ENCODE data around the gene MMP24.
"Not testable (repeated sequence)": the region's sequence is repeated elsewhere in the genome, so short reads cannot be mapped to it uniquely, and the experiment has no call there.

The MMP24 gene

DNA sequence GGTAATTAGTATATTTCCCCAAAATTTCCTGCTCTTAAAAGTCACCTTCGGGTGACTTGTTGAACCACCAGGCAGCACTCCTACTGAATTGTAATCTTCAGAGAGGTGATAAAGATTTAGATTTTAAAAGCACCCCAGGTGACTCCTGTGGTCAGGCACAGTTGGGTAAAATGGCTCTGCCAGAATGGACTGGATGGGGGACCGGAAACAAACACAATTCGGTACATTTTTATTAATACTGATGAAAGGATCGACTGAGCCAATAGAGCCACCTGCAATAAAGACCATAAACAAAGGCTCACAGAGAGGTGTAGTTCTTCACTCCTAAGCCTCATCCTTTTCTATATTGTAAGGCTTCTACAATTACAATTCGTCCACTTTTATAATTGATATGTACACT lies 85.3 kb downstream of the MMP24 start:
- DNase-seq (ENCODE audit: low read depth), result no peak

DNA sequence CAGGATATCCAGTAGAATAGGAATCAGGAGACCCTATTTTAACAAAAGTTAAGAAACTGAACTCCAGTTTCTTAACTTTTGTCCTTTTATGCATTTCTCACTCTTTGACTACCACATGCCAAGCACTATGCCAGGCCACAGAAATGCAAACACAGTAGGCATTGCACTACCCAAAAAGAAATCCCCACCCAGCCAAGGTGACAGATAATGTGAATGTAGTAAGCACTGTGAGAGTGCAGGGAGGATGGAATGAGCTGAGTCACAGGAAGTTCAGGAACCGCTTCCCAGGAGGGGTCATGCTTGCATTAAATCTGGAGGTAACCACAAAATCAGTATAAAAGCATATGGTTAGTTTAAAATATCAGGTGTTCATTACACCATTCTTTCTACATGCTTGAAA lies 85.8 kb downstream of the MMP24 start:
- no peak for DNase-seq (ENCODE audit: low read depth)

DNA sequence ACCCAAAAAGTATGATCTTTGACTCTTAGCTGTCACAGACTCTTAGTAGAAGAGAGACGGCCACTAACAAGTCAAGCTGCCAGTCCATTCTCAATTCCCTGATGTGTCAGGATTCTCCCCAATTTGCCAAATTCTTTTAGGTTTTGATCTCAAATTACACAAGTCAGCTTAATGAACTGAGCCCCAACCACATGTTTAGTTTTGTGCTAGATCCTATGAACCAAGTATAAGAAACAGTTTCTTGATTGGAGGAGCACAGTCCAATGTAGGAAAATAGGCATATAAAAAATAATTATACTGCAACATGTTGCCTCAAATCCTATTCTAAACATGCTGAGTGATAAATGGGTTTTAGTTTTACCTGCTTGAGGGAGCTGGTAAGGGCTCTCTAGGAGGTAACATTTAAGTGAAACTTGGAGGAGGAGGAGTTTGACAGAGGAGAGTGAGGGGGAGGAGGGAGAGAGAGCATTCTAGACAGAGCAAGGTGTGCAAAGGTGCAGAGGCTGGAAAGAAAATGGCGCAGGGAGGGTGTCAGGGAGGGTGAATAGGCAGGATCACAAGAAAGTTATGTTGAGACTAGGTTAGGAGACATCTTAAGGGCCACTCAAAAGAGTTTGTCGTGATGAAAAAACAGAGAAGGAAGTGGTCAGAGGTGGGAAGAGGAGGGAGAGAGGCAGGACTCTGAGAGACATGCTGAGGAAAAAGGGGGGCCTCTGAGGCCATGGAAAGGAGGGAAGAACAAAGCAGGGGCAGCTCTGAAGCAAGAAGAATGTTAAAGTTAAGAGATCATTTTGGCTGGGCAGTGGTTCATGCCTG lies 88.5 kb downstream of the MMP24 start:
- DNase-seq (ENCODE audit: low read depth), result no peak

DNA sequence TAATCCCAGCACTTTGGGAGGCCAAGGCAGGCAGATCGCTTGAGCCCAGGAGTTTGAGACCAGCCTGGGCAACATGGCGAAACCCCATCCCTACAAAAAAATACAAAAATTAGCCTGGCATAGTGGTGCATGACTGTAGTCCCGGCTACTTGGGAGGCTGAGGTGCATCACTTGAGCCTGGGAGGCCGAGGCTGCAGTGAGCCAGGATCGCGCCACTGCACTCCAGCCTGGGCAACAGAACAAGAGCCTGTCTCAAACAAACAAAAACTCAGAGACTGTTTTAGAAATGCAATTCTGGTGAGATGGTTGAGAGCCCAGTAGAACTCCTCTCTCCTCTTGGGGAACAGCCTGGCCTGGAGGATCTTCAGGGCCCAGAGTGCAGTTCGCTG lies 89.1 kb downstream of the MMP24 start:
- not testable (repeated sequence) for DNase-seq (ENCODE audit: low read depth)

DNA sequence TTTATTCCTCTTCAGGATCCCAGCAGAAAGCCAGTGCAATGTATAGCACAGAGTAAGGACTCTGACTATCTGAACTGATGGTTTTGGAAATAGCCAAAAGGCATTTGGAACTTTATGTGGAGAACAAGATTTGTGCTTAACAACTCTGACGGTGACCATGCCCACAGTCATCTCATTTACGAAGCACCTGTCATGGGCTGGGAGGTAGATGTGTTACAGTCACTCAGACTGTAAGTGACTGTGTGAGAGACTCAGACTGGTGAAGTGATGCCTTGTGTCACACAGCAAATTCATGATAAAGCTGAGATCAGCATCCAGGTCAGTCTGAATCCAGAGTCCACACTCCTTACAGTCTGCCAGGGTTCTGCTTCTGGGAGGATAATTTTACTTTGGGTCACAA lies 89.6 kb downstream of the MMP24 start:
- no peak for DNase-seq (ENCODE audit: low read depth)

DNA sequence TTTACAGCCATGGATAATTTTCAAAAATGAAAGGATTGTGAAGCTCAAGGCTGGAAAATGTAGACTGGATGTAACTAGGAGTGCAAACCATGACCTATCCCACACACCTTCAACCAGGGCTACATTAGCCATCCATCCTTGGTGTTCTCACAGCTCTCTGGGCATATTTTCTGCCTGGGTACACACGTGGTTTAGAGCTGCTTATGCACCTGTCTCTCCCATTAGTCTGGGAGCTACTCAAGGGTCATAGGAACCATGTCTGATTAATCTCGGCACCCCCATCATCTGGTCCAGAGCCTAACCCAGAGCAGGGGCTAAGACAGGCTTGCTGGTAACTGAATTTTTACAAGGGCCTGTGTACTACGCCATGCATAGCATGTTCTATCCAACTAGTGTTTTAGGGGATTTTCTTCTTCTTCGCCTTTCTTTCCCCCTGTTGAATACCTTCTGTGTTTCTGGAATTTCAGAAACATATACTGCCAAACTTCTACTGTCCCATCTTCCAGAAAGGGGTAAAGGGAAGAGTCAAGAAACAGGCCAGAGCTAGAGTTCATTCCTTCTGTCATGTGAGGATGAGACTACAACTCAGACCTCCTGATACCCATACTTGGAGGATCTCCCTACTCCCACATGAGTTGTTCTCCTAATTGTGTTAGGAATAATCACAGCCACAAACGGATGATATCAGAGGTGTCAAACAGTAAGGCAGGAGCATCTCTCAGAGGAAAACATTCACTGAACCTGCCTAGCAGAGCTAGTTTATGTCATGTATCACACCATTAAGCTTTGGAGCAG lies 91.1 kb downstream of the MMP24 start:
- DNase-seq (ENCODE audit: low read depth), result no peak

DNA sequence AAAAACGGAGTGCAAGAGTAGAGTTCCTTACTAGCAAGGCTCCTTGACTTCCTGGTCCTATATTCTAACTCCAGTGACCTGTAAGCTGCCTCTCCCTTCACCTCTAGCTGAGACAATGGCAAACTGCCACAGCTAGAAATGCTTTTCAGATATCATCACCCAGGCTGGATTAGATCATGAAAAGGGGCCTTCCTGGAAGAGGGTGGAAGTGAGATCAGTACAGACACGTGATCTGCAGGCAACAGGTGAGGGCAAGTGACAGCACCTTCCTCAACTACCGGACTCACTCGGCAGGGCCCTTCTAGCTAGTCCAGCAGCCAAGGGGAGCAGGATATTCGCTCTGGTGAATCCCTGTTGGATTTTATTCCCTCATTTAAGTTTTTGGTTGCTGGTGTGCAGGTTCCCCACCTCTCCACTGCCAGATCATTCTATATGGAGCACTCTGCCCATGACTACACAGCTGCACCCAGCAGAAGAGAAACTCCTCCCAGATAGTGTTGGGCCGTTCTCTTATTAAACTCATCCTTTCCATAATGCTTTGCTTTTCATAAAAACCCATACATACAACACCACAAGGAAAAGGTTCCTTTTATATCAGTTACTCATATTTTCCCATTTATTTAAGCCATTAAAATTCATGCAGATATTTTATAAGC lies 92.1 kb downstream of the MMP24 start:
- no peak for DNase-seq (ENCODE audit: low read depth)

DNA sequence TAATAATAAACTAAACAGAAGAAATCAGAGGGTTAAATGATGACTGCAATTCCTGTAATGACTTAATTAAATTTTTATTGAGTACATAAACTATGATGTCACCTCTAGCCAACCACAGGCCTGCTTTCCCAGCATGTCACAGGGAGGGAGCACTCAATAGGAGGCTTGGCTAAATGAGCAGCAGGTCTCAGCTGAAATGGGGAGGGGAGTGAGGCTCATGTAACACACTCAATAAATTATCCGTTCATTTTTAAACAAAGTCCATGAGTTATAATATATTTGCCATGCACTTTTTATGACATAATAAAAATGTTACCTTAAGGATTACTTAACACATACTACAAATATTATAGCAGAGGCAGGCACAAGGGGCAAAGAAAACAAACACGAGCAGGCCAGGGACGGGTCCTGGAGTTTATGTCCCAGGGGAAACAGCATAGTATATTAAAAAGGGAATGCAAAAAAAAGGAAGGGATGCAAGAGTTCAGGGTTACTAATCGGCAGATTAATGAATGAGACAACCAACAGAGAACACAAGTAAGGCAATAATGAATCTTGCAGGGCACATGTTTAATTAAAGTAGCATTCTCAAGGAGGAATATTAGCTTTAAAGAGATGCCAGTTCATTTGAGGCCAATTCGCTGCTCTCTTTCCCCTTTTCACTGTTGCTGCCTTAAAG lies 92.8 kb downstream of the MMP24 start:
- DNase-seq (ENCODE audit: low read depth), result no peak

DNA sequence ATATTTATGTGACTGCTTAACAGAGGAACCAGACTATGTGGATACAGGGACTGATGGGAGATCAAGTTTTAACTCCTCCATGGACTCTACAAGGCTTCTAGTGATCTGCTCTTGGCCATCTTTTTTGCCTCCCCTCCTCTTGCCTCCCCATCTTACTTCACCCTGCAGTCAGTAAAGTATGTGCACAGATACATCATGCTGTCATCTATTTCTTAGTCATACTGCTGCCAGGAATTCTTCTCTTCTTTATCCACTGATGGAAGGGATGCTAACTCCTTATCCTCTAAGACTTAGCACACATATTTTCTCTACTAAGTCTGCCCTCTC lies 93.3 kb downstream of the MMP24 start:
- DNase-seq (ENCODE audit: low read depth), result no peak

DNA sequence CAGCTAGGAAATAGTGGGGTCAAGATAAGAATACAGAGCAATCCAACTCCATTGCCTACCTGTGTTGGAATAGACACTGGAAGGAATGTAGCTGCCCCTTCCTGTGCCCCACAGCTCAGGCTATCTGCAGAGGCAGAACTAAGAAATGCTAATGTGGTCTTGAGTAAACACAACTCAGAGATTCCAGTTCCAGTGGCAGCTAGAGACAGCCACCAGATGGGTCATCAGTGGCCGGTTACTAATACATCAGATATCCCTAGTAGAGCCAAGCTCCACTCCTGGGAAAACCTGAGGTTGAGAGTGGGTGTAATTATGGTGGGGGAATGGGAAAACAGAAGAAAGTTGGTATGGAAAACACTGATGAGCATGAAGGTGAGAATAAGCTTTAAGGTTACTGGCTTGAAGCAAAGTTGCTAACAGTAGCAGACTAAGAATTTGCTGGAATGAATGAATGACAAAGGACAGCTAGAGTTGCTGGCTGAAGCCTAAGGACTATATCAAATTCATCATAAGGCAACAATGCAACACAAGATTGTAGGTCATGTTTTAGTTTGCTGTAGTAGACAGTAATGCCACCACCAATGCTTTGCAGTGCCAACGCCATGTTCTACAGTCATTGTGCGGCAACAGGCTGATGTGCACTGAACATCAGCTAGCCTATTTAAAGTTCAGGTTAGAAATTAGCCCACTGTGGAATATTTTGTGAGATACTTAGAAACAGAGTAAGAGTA lies 94.1 kb downstream of the MMP24 start:
- no peak for DNase-seq (ENCODE audit: low read depth)

DNA sequence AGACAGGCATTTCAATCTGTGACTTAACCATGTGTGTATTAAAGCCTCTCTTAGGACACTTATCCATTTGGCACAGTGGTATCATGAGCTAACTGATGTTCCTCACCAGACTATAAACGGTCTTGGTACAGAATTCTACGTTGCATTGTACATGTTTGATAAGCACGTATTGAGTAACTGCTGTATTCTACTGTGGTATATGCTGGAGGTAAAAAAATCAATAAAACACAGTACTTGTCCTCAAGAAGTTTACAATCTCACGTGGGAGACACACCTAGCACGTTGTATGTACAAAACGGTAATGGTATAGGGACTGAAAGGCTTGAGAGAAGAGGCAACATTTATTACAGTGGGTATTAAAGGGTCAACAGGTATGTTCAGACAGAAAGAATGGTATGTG lies 98.9 kb downstream of the MMP24 start:
- DNase-seq (ENCODE audit: low read depth), result no peak

DNA sequence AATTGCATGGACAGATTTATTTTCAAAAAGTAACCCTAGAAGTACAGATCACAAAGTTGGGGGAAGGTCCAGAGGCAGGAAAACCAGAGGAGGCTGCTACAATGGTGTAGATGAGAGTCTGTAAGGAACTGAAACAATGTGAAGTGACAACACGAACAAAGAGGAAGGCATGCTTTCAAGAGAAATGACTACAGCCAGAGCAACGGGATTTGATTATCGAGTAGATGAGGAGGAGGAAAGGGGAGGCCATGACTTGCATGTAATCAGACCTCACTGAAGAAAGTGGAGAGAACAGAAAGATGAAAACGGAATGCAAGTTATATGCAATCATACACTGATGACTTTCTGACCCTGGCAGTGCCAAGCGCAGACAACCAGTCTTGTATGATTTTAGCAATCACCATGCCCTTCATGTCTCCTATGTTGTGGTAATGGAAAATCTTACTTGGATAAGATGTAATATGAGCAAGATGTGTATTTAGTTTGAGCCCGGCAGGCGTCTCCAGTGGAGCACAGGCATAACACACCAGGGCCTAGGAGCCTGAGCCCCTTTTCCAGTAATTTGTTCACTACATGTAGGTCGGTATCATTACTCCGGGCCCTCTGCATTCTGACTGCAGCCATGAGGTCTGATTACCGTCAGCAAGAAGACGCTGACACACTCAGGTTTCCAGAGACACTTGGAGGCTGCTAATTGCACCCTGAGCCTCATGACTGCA lies 99.7 kb downstream of the MMP24 start:
- no peak for DNase-seq (ENCODE audit: low read depth)
